Endothelial cell of umbilical vein (primary cell): Measurements from ENCODE around the gene OVOL3. TPM values are rescaled to one million over a fixed set of nuclear protein-coding genes. Genes with fewer than 3 reads are reported as not detected.
A peak's percentile ranks its signal among the peaks of the same experiment; 100 is the strongest.

Source experiments
- BruUV-seq: library from RNA; stranded (reverse); fragments of 400-500 nt; replicated peaks from 2 replicates; lab custom pipeline; 2021; lab: Mats Ljungman, UMichigan
- CTCF ChIA-PET: fragments of 300-600, 350-600 bp; sonication (Branson Sonifier 250); formaldehyde crosslinking; loops from one replicate; lab custom pipeline; 2021; ENCODE audit warnings: antibody characterized with exemption, inconsistent platforms; lab: Charles Lee
- POLR2A ChIA-PET: fragments of 300-600, 350-600 bp; sonication (Branson Sonifier 250); formaldehyde crosslinking; loops from one replicate; lab custom pipeline; 2021; ENCODE audit warnings: antibody characterized with exemption, inconsistent platforms; lab: Charles Lee
- DNase-seq: peaks from one replicate; pipeline ENCODE4 v3.0.0-alpha.2; 2011; ENCODE audit warnings: low read depth, low spot score
- FAIRE-seq: peaks from 2 replicates; lab custom pipeline; 2011; peaks lifted over from hg19 to GRCh38; lab: Jason Lieb, UNC
- H2AFZ ChIP-seq: 2 replicates; pipeline ENCODE4 v1.6.0; 2012; ENCODE audit warnings: low read depth, low read length, control low read depth, inconsistent platforms
- H3K27ac ChIP-seq: 2 replicates; pipeline ENCODE4 v1.5.1; 2011; ENCODE audit warnings: low read depth, mild to moderate bottlenecking, control low read depth, low read length, moderate library complexity; ENCODE audit not compliant: insufficient read depth
- H3K27me3 ChIP-seq, 2 experiments: 2 replicates each; pipeline versions ENCODE4 v1.6.0 to v1.6.1; 2011; ENCODE audit warnings: low read length in 2 of 2, mixed read lengths in 1 of 2; ENCODE audit not compliant: control insufficient read depth in 2 of 2, insufficient read depth in 2 of 2
- H3K36me3 ChIP-seq, 2 experiments: 2 replicates in 1 of 2; 3 replicates in 1 of 2; pipeline ENCODE4 v1.5.1; 2011; ENCODE audit warnings: low read length in 2 of 2, mild to moderate bottlenecking in 1 of 2, moderate library complexity in 1 of 2; ENCODE audit not compliant: control insufficient read depth in 2 of 2, insufficient read depth in 2 of 2; ENCODE audit errors: extremely low read depth in 1 of 2
- H3K4me1 ChIP-seq: 3 replicates; pipeline ENCODE4 v1.5.1; 2011; ENCODE audit warnings: mild to moderate bottlenecking, low read length; ENCODE audit not compliant: control insufficient read depth, insufficient read depth; ENCODE audit errors: extremely low read depth
- H3K4me2 ChIP-seq: 2 replicates; pipeline ENCODE4 v1.6.1; 2011; ENCODE audit warnings: low read length, control low read depth, mixed read lengths; ENCODE audit not compliant: insufficient read depth
- H3K4me3 ChIP-seq, 3 experiments: fragments of 200-600 bp in 1 of 3; sonication (generic), shearing (Covaris generic) in 1 of 3; replicated peaks in 1 of 3; 2 replicates each; pipeline ENCODE4 v1.5.1; 2011 to 2016; ENCODE audit warnings: control low read depth in 3 of 3, low read length in 3 of 3, mild to moderate bottlenecking in 2 of 3, inconsistent platforms in 1 of 3, low read depth in 1 of 3, moderate library complexity in 1 of 3; ENCODE audit not compliant: insufficient read depth in 1 of 3
- H3K79me2 ChIP-seq: 2 replicates; pipeline ENCODE4 v1.6.0; 2012; ENCODE audit warnings: low read length, inconsistent platforms; ENCODE audit not compliant: control insufficient read depth, insufficient read depth
- H3K9ac ChIP-seq: replicated peaks from 2 replicates; pipeline ENCODE3; 2011; ENCODE audit warnings: low read length, control low read depth; ENCODE audit not compliant: insufficient read depth; ENCODE audit errors: extremely low read depth
- H3K9me1 ChIP-seq: replicated peaks from 3 replicates; pipeline ENCODE4 v1.6.0; 2011; ENCODE audit warnings: mild to moderate bottlenecking, low read length; ENCODE audit not compliant: control insufficient read depth, insufficient read depth; ENCODE audit errors: extremely low read depth
- H3K9me3 ChIP-seq: replicated peaks from 2 replicates; pipeline ENCODE4 v1.5.1; 2012; ENCODE audit warnings: low read length, inconsistent platforms; ENCODE audit not compliant: control insufficient read depth, insufficient read depth
- H4K20me1 ChIP-seq: replicated peaks from 2 replicates; pipeline ENCODE3; 2011; ENCODE audit warnings: mild to moderate bottlenecking, low read length; ENCODE audit not compliant: control insufficient read depth, insufficient read depth; ENCODE audit errors: extremely low read depth
- CTCF ChIP-seq, 2 donors: IDR thresholded peaks; 1 replicate in 1 of 2; 2 replicates in 1 of 2; pipeline ENCODE4 v1.5.1; 2011; ENCODE audit warnings: low read length in 2 of 2, mild to moderate bottlenecking in 2 of 2, moderate library complexity in 2 of 2, control low read depth in 1 of 2, inconsistent platforms in 1 of 2, low read depth in 1 of 2; ENCODE audit not compliant: insufficient read depth in 1 of 2; ENCODE audit errors: extremely low read depth in 1 of 2
- EZH2 ChIP-seq: IDR thresholded peaks from 2 replicates; pipeline ENCODE4 v1.6.1; 2012; ENCODE audit warnings: borderline replicate concordance, low read depth, mild to moderate bottlenecking, moderate library complexity, low read length, inconsistent platforms; ENCODE audit not compliant: severe bottlenecking
- FOS ChIP-seq: IDR thresholded peaks from 2 replicates; pipeline ENCODE4 v1.6.1; 2011; ENCODE audit warnings: mild to moderate bottlenecking, low read length, moderate library complexity, borderline replicate concordance; ENCODE audit not compliant: insufficient read depth
- GATA2 ChIP-seq: IDR thresholded peaks from 2 replicates; pipeline ENCODE4 v1.7.0; 2011; ENCODE audit warnings: low read depth, mild to moderate bottlenecking, moderate library complexity, mixed read lengths, low read length; ENCODE audit not compliant: insufficient read length, insufficient read depth
- JUN ChIP-seq: IDR thresholded peaks from 2 replicates; pipeline ENCODE4 v1.6.1; 2011; ENCODE audit warnings: borderline replicate concordance, low read depth; ENCODE audit not compliant: insufficient read length, insufficient read depth
- MAX ChIP-seq: IDR thresholded peaks from 2 replicates; pipeline ENCODE4 v1.6.1; 2011; ENCODE audit not compliant: insufficient read depth, insufficient read length
- MYC ChIP-seq: IDR thresholded peaks from one replicate; pipeline ENCODE4 v1.6.1; 2011; ENCODE audit warnings: mild to moderate bottlenecking, low read depth, low read length
- POLR2A ChIP-seq: IDR thresholded peaks from 2 replicates; pipeline ENCODE4 v1.6.1; 2012; ENCODE audit warnings: low read depth, mild to moderate bottlenecking, control low read depth, low read length
- POLR2AphosphoS5 ChIP-seq: IDR thresholded peaks from 2 replicates; pipeline ENCODE4 v1.6.1; 2012; ENCODE audit warnings: low read depth, mild to moderate bottlenecking, control low read depth, low read length, moderate library complexity; ENCODE audit not compliant: insufficient read depth
- dilution Hi-C: fragments of 300-500 bp; cut with MboI; formaldehyde crosslinking; loops from one replicate; pipeline ENCODE4 v1.15.0; 2019; ENCODE audit warnings: low sequenced_read_pairs; ENCODE audit not compliant: extremely low pct_ligation_motif_present
- intact Hi-C: fragments of 100-400 bp; cut with micrococcal nuclease; formaldehyde crosslinking; loops from one replicate; pipeline ENCODE4 v1.10.0; 2022
- polyA plus RNA-seq, 4 experiments: library from polyadenylated mRNA; depleted of rRNA in 3 of 4; stranded (reverse) in 3 of 4; unstranded in 1 of 4; fragments of >200 nt; gene quantifications; 2 replicates each; pipeline versions ENCODE4 v1.2.1 to v1.2.3, GENCODE V29; 2011 to 2012; ENCODE audit warnings: missing spikeins in 1 of 4
- total RNA-seq: library from RNA; stranded (reverse); gene quantifications from 2 replicates; pipeline ENCODE4 v1.2.3, GENCODE V29; 2021

The OVOL3 gene
- total and polyA plus RNA-seq, 2 donors (not counting 3 experiments of a cell fraction or from before 2014, with no cell fraction given): not detected

GRCh38 chr19:36139473-36140303, 28.7 kb downstream of the OVOL3 start, which contains the start of gene CAPNS1:
CAPNS1 (plus strand) TSS chr19:36140066; CDS start chr19:36141012, 946 bp downstream.
- no peaks in the 10 kb centered on the region for H4K20me1 ChIP-seq
- TF ChIP-seq EZH2 (no peak), GATA2 (no peak), MAX (no peak), POLR2AphosphoS5 (peak; percentile 99), CTCF (IDR thresholded peaks at IDR 0.05; ENCODE audit: extremely low read depth in 1 of 2, insufficient read depth in 1 of 2, low read depth in 1 of 2, low read length in 2 of 2) (no peak), POLR2A (peak; percentile 96), MYC (peak; percentile 34), FOS (peak; percentile 85), JUN (no peak)
- peaks cover 10 to 17% of the 10 kb centered on the region in 2 experiments for H3K36me3 ChIP-seq
- TSS peak; percentile 36 for BruUV-seq
- H2AFZ ChIP-seq: peak within 1 kb of the TSS; percentile 90
- no peaks in the 10 kb centered on the region for H3K9me3 ChIP-seq
- H3K9me1 ChIP-seq: no peaks in the 10 kb centered on the region
- peaks cover 21% of the 10 kb centered on the region for H3K79me2 ChIP-seq
- peaks cover 20% of the 10 kb centered on the region for H3K4me1 ChIP-seq
- DNase-seq (peak; percentile 97), FAIRE-seq (peak; percentile 91)
- peak within 1 kb of the TSS; percentile 89 to 97 (median 91) for H3K4me3 ChIP-seq
- H3K27me3 ChIP-seq: no peaks in the 10 kb centered on the region
- intact Hi-C loops (loop anchor here (1.0 to 2.0 kb wide), 4 partner anchors 11 to 85 kb away; partner anchors contain the start of genes TBCB, THAP8, WDR62 and ZNF146), dilution Hi-C loops (no loop called here)
- ChIA-PET POLR2A (interaction anchor here (1.3 to 1.4 kb wide), 2 partner anchors 12 kb away, joined by 3 to 5 read pairs; no protein-coding TSS in a partner anchor), CTCF (interaction anchor here (1.0 to 2.1 kb wide), 4 partner anchors 10 to 79 kb away, joined by 4 to 18 read pairs (median 6); no protein-coding TSS in a partner anchor)
- H3K4me2 ChIP-seq: peak within 1 kb of the TSS; percentile 84
- peak within 1 kb of the TSS; percentile 99 for H3K9ac ChIP-seq
- peak within 1 kb of the TSS; percentile 91 for H3K27ac ChIP-seq
